T-cell (primary cell): Measurements from ENCODE around the gene DDX24. TPM values are rescaled to one million over a fixed set of nuclear protein-coding genes. Genes with fewer than 3 reads are reported as not detected.

Source experiments
- ATAC-seq, 4 experiments: fragments of 200-7000 bp in 3 of 4; fragments of 150-1000 bp in 1 of 4; cut with Tn5 transposase; replicated peaks in 1 of 4; 1 replicate in 3 of 4; 2 replicates in 1 of 4; pipeline ENCODE4 v1.10.0; 2021; ENCODE audit warnings: moderate library complexity in 3 of 4, mild to moderate bottlenecking in 2 of 4, moderate number of reproducible peaks in 1 of 4
- CTCF ChIA-PET, 2 donors: fragments of 300-600 bp; sonication (Branson Sonifier 250); formaldehyde crosslinking; loops; one replicate each; lab custom pipeline; 2022; ENCODE audit warnings: antibody characterized with exemption in 2 of 2; lab: Charles Lee
- POLR2A ChIA-PET, 2 donors: fragments of 300-600 bp; sonication (Branson Sonifier 250); formaldehyde crosslinking; loops; one replicate each; lab custom pipeline; 2022; ENCODE audit warnings: antibody characterized with exemption in 2 of 2; lab: Charles Lee
- DNase-seq, 35 experiments: peaks; one replicate each; pipeline versions ENCODE4 v3.0.0 to v3.0.0-alpha.2; 2013 to 2023
- H3K27ac ChIP-seq: one replicate; pipeline ENCODE4 v1.5.1; 2013; ENCODE audit warnings: low read length
- H3K27me3 ChIP-seq, 2 experiments: replicated peaks in 1 of 2; 1 replicate in 1 of 2; 2 replicates in 1 of 2; pipeline versions ENCODE4 v1.6.1 to v1.7.0; 2013; ENCODE audit warnings: low read length in 1 of 2, mixed read lengths in 1 of 2; ENCODE audit not compliant: control insufficient read depth in 2 of 2, insufficient read depth in 2 of 2; ENCODE audit errors: extremely low read depth in 1 of 2
- H3K36me3 ChIP-seq, 2 donors: 1 replicate in 1 of 2; 2 replicates in 1 of 2; pipeline versions ENCODE4 v1.6.1 to v1.7.0; 2013; ENCODE audit warnings: low read length in 1 of 2; ENCODE audit not compliant: control insufficient read depth in 2 of 2, insufficient read depth in 1 of 2; ENCODE audit errors: extremely low read depth in 1 of 2
- H3K4me1 ChIP-seq, 2 experiments: 1 replicate in 1 of 2; 2 replicates in 1 of 2; pipeline versions ENCODE4 v1.6.1 to v1.7.0; 2013; ENCODE audit warnings: low read length in 2 of 2, mixed read lengths in 1 of 2; ENCODE audit not compliant: insufficient read depth in 2 of 2, control insufficient read depth in 1 of 2; ENCODE audit errors: extremely low read depth in 1 of 2
- H3K4me3 ChIP-seq, 2 donors: 1 replicate in 1 of 2; 2 replicates in 1 of 2; pipeline versions ENCODE4 v1.5.1 to v1.7.0; 2013; ENCODE audit warnings: mild to moderate bottlenecking in 2 of 2, low read length in 1 of 2, moderate library complexity in 1 of 2; ENCODE audit not compliant: control insufficient read depth in 1 of 2; ENCODE audit errors: extremely low read depth in 1 of 2
- H3K9me3 ChIP-seq: 2 replicates; pipeline ENCODE4 v1.7.0; 2013
- H3K27ac Mint-ChIP-seq, 2 donors: one replicate each; pipeline ENCODE4 v1.8.0; 2020 to 2021; ENCODE audit warnings: mild to moderate bottlenecking in 2 of 2, mixed read lengths in 2 of 2
- H3K27me3 Mint-ChIP-seq, 2 donors: one replicate each; pipeline ENCODE4 v1.8.0; 2021 to 2022; ENCODE audit warnings: mixed read lengths in 2 of 2
- H3K36me3 Mint-ChIP-seq: one replicate; pipeline ENCODE4 v1.8.0; 2021; ENCODE audit warnings: mixed read lengths
- H3K4me1 Mint-ChIP-seq, 3 donors: one replicate each; pipeline ENCODE4 v1.8.0; 2020 to 2022; ENCODE audit warnings: mixed read lengths in 3 of 3, mild to moderate bottlenecking in 1 of 3
- H3K4me3 Mint-ChIP-seq, 3 donors: one replicate each; pipeline ENCODE4 v1.8.0; 2020 to 2022; ENCODE audit warnings: mild to moderate bottlenecking in 3 of 3, mixed read lengths in 3 of 3, moderate library complexity in 3 of 3
- H3K9me3 Mint-ChIP-seq, 3 donors: one replicate each; pipeline ENCODE4 v1.8.0; 2020 to 2022; ENCODE audit warnings: mixed read lengths in 3 of 3
- WGBS: methylation state at CpG from one replicate; pipeline ENCODE4 v1.1.5; 2013; ENCODE audit warnings: missing lambda C conversion rate; ENCODE audit not compliant: insufficient coverage; 5-methylcytosine and 5-hydroxymethylcytosine counted together
- total RNA-seq, 35 experiments: library from RNA in 6 of 35; stranded (reverse) in 6 of 35; fragments of 120-200 nt in 1 of 35; gene quantifications; one replicate each; pipeline versions ENCODE4 v1.2.1 to v1.2.4 and lab custom pipeline; 2013 to 2026

Gene DDX24
- total RNA-seq, 5 donors from 2014 or later (not counting 1 experiment from before 2014, with no cell fraction given): 258 to 448 (median 265) TPM

GRCh38 chr14:94050231-94050880 lies 30.6 kb downstream of the DDX24 start:
- H3K4me3 ChIP-seq: no peak overlapping the region
- peaks cover 26 to 91% of the 10 kb centered on the region in 2 donors for H3K36me3 ChIP-seq
- ChIA-PET CTCF (interaction anchor here (0.7 to 2.4 kb wide), 3 partner anchors 28 to 125 kb away, joined by 3 to 7 read pairs (median 3); partner anchors contain the start of genes DDX24 (in 1 of the 2) and IFI27L1 (in 1 of the 2)), POLR2A (interaction anchor here (0.6 to 0.8 kb wide), 5 partner anchors 9 to 130 kb away, joined by 3 to 7 read pairs (median 3); partner anchors contain the start of gene IFI27L1 (in 1 of the 2))
- Mint-ChIP-seq H3K27ac (peak overlapping the region in 1 of 2 donors; percentile 36), H3K27me3 (no peaks in the 10 kb centered on the region), H3K4me3 (no peak overlapping the region), H3K36me3 (peaks cover 62% of the 10 kb centered on the region), H3K4me1 (peaks cover 4 to 20% (median 8%) of the 10 kb centered on the region in 3 donors), H3K9me3 (no peaks in the 10 kb centered on the region)
- no peaks in the 10 kb centered on the region for H3K4me1 ChIP-seq
- peak in 1 of 35 experiments; percentile 8 for DNase-seq
- 95% methylated on average over 3 of the region's 6 CpGs for WGBS
- H3K9me3 ChIP-seq: no peaks in the 10 kb centered on the region
- ATAC-seq: no peak
- no peaks in the 10 kb centered on the region for H3K27me3 ChIP-seq
- no peak overlapping the region for H3K27ac ChIP-seq

GRCh38 chr14:94049625-94050023 lies 31.4 kb downstream of the DDX24 start:
- ChIA-PET POLR2A (interaction anchor here (0.6 to 0.8 kb wide), 3 partner anchors 22 to 32 kb away, joined by 3 to 4 read pairs (median 3); partner anchors contain the start of gene IFI27L1 (in 1 of the 2)), CTCF (interaction anchor here (0.7 to 2.4 kb wide), 4 partner anchors 12 to 87 kb away, joined by 3 to 7 read pairs (median 4); partner anchors contain the start of genes DDX24 (in 1 of the 2) and IFI27L1 (in 1 of the 2))
- Histone ChIP-seq H3K4me1 (no peaks in the 10 kb centered on the region), H3K36me3 (peaks cover 26 to 87% of the 10 kb centered on the region in 2 donors), H3K27ac (no peak overlapping the region), H3K4me3 (no peak overlapping the region), H3K9me3 (no peaks in the 10 kb centered on the region), H3K27me3 (no peaks in the 10 kb centered on the region)
- peak in 1 of 35 experiments; percentile 3 for DNase-seq
- no CpG with 5 or more reads among the region's 2 CpGs for WGBS
- H3K4me1 Mint-ChIP-seq: peaks cover 0 to 12% (median 2%) of the 10 kb centered on the region in 3 donors
- no peak overlapping the region for H3K4me3 Mint-ChIP-seq
- no peak for ATAC-seq
- peaks cover 60% of the 10 kb centered on the region for H3K36me3 Mint-ChIP-seq
- H3K27ac Mint-ChIP-seq: no peak overlapping the region
- H3K27me3 Mint-ChIP-seq: no peaks in the 10 kb centered on the region
- no peaks in the 10 kb centered on the region for H3K9me3 Mint-ChIP-seq

GRCh38 chr14:94048691-94049624 lies 32.0 kb downstream of the DDX24 start:
- Mint-ChIP-seq H3K36me3 (peaks cover 53% of the 10 kb centered on the region), H3K27ac (no peak overlapping the region)

GRCh38 chr14:94047581-94047980 lies 33.4 kb downstream of the DDX24 start:
- Histone ChIP-seq H3K4me1 (no peaks in the 10 kb centered on the region), H3K27me3 (no peaks in the 10 kb centered on the region), H3K27ac (no peak overlapping the region), H3K36me3 (peaks cover 25 to 70% of the 10 kb centered on the region in 2 donors), H3K9me3 (no peaks in the 10 kb centered on the region), H3K4me3 (no peak overlapping the region)
- no peaks in the 10 kb centered on the region for H3K27me3 Mint-ChIP-seq
- peaks cover 47% of the 10 kb centered on the region for H3K36me3 Mint-ChIP-seq
- 93% methylated on average over 3 of the region's 3 CpGs for WGBS
- no peak overlapping the region for H3K27ac Mint-ChIP-seq
- H3K4me3 Mint-ChIP-seq: no peak overlapping the region
- CTCF ChIA-PET: interaction anchor here in 1 of 2 donors (1.8 kb wide), 1 partner anchor 11 kb away, joined by 5 read pairs; no protein-coding TSS in a partner anchor
- DNase-seq (no peak), ATAC-seq (no peak)
- H3K9me3 Mint-ChIP-seq: no peaks in the 10 kb centered on the region
- peaks cover 0 to 8% (median under 1%) of the 10 kb centered on the region in 3 donors for H3K4me1 Mint-ChIP-seq
- POLR2A ChIA-PET: interaction anchor here in 1 of 2 donors (0.5 kb wide), 1 partner anchor 930 kb away, joined by 4 read pairs; no protein-coding TSS in a partner anchor

More at GRCh38 chr14:94048691-94049624, 32.0 kb downstream of the DDX24 start:
- ATAC-seq: no peak
- Histone ChIP-seq H3K36me3 (peaks cover 27 to 80% of the 10 kb centered on the region in 2 donors), H3K4me1 (no peaks in the 10 kb centered on the region), H3K27me3 (no peaks in the 10 kb centered on the region), H3K9me3 (no peaks in the 10 kb centered on the region), H3K27ac (no peak overlapping the region), H3K4me3 (no peak overlapping the region)
- H3K4me1 Mint-ChIP-seq: peaks cover 0 to 8% (median 2%) of the 10 kb centered on the region in 3 donors
- 100% methylated on average over 2 of the region's 10 CpGs for WGBS
- H3K27me3 Mint-ChIP-seq: no peaks in the 10 kb centered on the region
- DNase-seq: peak in 1 of 35 experiments; percentile 7
- no peaks in the 10 kb centered on the region for H3K9me3 Mint-ChIP-seq
- H3K4me3 Mint-ChIP-seq: no peak overlapping the region
- ChIA-PET POLR2A (interaction anchor here in 1 of 2 donors (0.7 kb wide), 1 partner anchor 32 kb away, joined by 5 read pairs; the partner anchor contains the start of genes DDX24 and IFI27L1), CTCF (interaction anchor here (0.7 to 2.4 kb wide), 5 partner anchors 11 to 88 kb away, joined by 3 to 7 read pairs (median 5); partner anchors contain the start of genes DDX24 (in 1 of the 2) and IFI27L1 (in 1 of the 2))

- POLR2A ChIA-PET: interaction anchor here in 1 of 2 donors (0.6 kb wide), 1 partner anchor 33 kb away, joined by 3 read pairs; no protein-coding TSS in a partner anchor
- H3K4me3 Mint-ChIP-seq: no peak overlapping the region
These were observed 34.2 kb downstream of the DDX24 start for GRCh38 chr14:94046696-94047250.

More at GRCh38 chr14:94046696-94047250, 34.2 kb downstream of the DDX24 start:
- CTCF ChIA-PET: interaction anchor here (0.7 to 1.0 kb wide), 2 partner anchors 9 to 11 kb away, joined by 4 read pairs; no protein-coding TSS in a partner anchor
- H3K4me1 ChIP-seq: no peaks in the 10 kb centered on the region
- Mint-ChIP-seq H3K27ac (no peak overlapping the region), H3K9me3 (no peaks in the 10 kb centered on the region), H3K4me1 (peaks cover 0 to 8% (median 0%) of the 10 kb centered on the region in 3 donors), H3K36me3 (peaks cover 38% of the 10 kb centered on the region), H3K27me3 (no peaks in the 10 kb centered on the region)
- DNase-seq (no peak), ATAC-seq (no peak)
- no peak overlapping the region for H3K27ac ChIP-seq
- 100% methylated on average over 3 of the region's 7 CpGs for WGBS
- no peak overlapping the region for H3K4me3 ChIP-seq
- peaks cover 17 to 62% of the 10 kb centered on the region in 2 donors for H3K36me3 ChIP-seq
- no peaks in the 10 kb centered on the region for H3K27me3 ChIP-seq
- H3K9me3 ChIP-seq: no peaks in the 10 kb centered on the region
